HepG2 (cell line): Measurements from ENCODE around the gene MRPL54.

Source experiments
- CAMTA2 ChIP-seq: sonication (generic); formaldehyde crosslinking; IDR thresholded peaks from 2 replicates; pipeline ENCODE4 v1.4.0; 2020; ENCODE audit warnings: mild to moderate bottlenecking, missing genetic modification reagents, borderline replicate concordance
- CTCF ChIP-seq: sonication (generic); formaldehyde crosslinking; IDR thresholded peaks from 2 replicates; pipeline ENCODE4 v1.5.0; 2020; ENCODE audit warnings: mild to moderate bottlenecking, missing genetic modification reagents, moderate library complexity
- EP300 ChIP-seq, 3 experiments: sonication (generic) in 1 of 3; formaldehyde crosslinking in 1 of 3; IDR thresholded peaks; 2 replicates each; pipeline versions ENCODE4 v1.5.1 to v1.6.1; 2011 to 2020; ENCODE audit warnings: low read depth in 2 of 3, low read length in 2 of 3, borderline replicate concordance in 1 of 3, improper control_type of control experiment in 1 of 3, mild to moderate bottlenecking in 1 of 3, missing genetic modification reagents in 1 of 3, moderate library complexity in 1 of 3
- EZH2 ChIP-seq: conservative IDR thresholded peaks from 2 replicates; pipeline ENCODE4 v1.6.1; 2012; ENCODE audit warnings: mild to moderate bottlenecking, low read depth, low read length, moderate library complexity
- HBP1 ChIP-seq: IDR thresholded peaks from 2 replicates; pipeline ENCODE4 v1.6.1; 2016; ENCODE audit warnings: low read depth, control low read depth
- HCFC1 ChIP-seq: fragments of 150-350 bp; IDR thresholded peaks from 2 replicates; pipeline ENCODE4 v1.6.1; 2014; ENCODE audit warnings: low read depth, low read length

- no peak for TF ChIP-seq CTCF
- TF ChIP-seq EP300 (IDR thresholded peaks at IDR 0.05; ENCODE audit: low read depth in 2 of 2, low read length in 2 of 2), result no peak
- TF ChIP-seq EP300 (CRISPR knock-in tag; IDR thresholded peaks at IDR 0.05; ENCODE audit: borderline replicate concordance), result no peak
- TF ChIP-seq HCFC1, result no peak
- TF ChIP-seq CAMTA2 (CRISPR knock-in tag), result no peak
- no peak for TF ChIP-seq HBP1 (CRISPR knock-in tag)
- TF ChIP-seq EZH2, result no peak
Measured at GRCh38 chr19:3725121-3725520, 37.4 kb upstream of the MRPL54 start.
